Subcutaneous abdominal adipose tissue (tissue), 5 donors: Measurements from ENCODE around the gene ARIH1.
A peak's percentile ranks its signal among the peaks of the same experiment; 100 is the strongest.

Experiments used
- H3K27ac ChIP-seq: one replicate; pipeline ENCODE4 v1.7.0; 2013; ENCODE audit warnings: low read depth, mild to moderate bottlenecking, inconsistent platforms, low read length, moderate library complexity
- H3K27me3 ChIP-seq, 5 donors: one replicate each; pipeline ENCODE4 v1.7.0; 2013; ENCODE audit warnings: low read length in 5 of 5, inconsistent platforms in 1 of 5; ENCODE audit not compliant: control insufficient read depth in 5 of 5, insufficient read depth in 4 of 5
- H3K36me3 ChIP-seq, 5 donors: one replicate each; pipeline ENCODE4 v1.7.0; 2013; ENCODE audit warnings: low read length in 5 of 5; ENCODE audit not compliant: control insufficient read depth in 5 of 5, insufficient read depth in 5 of 5
- H3K4me1 ChIP-seq, 5 donors: one replicate each; pipeline ENCODE4 v1.7.0; 2013; ENCODE audit warnings: low read length in 5 of 5, mild to moderate bottlenecking in 3 of 5, moderate library complexity in 1 of 5; ENCODE audit not compliant: control insufficient read depth in 5 of 5, insufficient read depth in 5 of 5
- H3K4me3 ChIP-seq, 5 donors: one replicate each; pipeline ENCODE4 v1.7.0; 2013; ENCODE audit warnings: low read length in 5 of 5, low read depth in 1 of 5
- H3K9ac ChIP-seq, 5 donors: one replicate each; pipeline ENCODE4 v1.7.0; 2013; ENCODE audit warnings: low read length in 5 of 5, mild to moderate bottlenecking in 4 of 5, moderate library complexity in 3 of 5
- H3K9me3 ChIP-seq, 5 donors: one replicate each; pipeline ENCODE4 v1.7.0; 2013; ENCODE audit warnings: low read length in 5 of 5; ENCODE audit not compliant: control insufficient read depth in 5 of 5
- donor health status: healthy.
- donor health status: healthy.
- donor health status: healthy.
- donor health status: healthy.
- donor health status: healthy.

Gene ARIH1

DNA sequence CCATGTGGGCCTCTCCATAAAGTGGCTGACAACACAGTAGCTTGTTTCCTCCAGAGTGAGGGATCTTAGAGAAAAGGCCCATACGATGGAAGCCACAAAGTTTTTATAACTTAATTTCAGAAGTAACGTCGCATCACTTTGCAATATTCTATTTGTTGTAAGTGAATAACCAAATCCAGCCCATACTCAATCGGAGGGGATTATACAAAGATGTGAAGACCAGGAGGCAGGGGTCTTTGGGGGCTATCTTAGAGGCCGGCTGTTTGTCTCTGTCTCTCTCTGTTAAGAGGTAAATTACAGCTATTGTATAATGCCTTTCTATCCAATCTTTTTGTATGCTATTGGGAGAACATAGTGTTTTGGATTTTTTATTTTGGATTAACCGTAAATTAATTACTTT lies 9.1 kb downstream of the ARIH1 start:
- H3K36me3 ChIP-seq: peaks cover 0 to 6% (median 0%) of the 10 kb centered on the region in 5 donors
- H3K9me3 ChIP-seq: no peaks in the 10 kb centered on the region
- no peaks in the 10 kb centered on the region for H3K27me3 ChIP-seq
- H3K27ac ChIP-seq: no peak overlapping the region
- peaks cover 1 to 44% (median 37%) of the 10 kb centered on the region in 5 donors for H3K4me1 ChIP-seq
- H3K9ac ChIP-seq: peak overlapping the region in 1 of 5 donors; percentile 11
- no peak overlapping the region for H3K4me3 ChIP-seq

DNA sequence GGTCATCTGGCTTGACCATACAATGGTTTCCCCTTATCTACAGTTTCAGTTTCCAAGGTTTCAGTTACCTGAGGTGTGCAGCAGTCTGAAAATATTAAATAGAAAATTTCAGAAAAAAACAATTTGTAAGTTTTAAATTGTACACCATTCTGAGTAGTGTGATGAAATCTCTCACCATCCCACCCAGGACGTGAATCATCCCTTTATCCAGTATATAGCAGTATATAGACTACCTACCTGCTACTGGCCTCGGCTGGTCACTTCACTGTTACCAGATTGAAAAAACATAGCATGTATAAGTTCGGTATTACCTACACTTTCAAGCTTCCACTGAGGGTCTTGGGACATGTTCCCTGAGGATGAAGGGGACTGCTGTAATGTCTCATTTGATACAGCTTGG lies 12.0 kb downstream of the ARIH1 start:
- H3K4me3 ChIP-seq: no peak overlapping the region
- no peaks in the 10 kb centered on the region for H3K9me3 ChIP-seq
- H3K4me1 ChIP-seq: peaks cover 1 to 44% (median 39%) of the 10 kb centered on the region in 5 donors
- no peak overlapping the region for H3K9ac ChIP-seq
- H3K27me3 ChIP-seq: no peaks in the 10 kb centered on the region
- H3K27ac ChIP-seq: no peak overlapping the region
- no peaks in the 10 kb centered on the region for H3K36me3 ChIP-seq

DNA sequence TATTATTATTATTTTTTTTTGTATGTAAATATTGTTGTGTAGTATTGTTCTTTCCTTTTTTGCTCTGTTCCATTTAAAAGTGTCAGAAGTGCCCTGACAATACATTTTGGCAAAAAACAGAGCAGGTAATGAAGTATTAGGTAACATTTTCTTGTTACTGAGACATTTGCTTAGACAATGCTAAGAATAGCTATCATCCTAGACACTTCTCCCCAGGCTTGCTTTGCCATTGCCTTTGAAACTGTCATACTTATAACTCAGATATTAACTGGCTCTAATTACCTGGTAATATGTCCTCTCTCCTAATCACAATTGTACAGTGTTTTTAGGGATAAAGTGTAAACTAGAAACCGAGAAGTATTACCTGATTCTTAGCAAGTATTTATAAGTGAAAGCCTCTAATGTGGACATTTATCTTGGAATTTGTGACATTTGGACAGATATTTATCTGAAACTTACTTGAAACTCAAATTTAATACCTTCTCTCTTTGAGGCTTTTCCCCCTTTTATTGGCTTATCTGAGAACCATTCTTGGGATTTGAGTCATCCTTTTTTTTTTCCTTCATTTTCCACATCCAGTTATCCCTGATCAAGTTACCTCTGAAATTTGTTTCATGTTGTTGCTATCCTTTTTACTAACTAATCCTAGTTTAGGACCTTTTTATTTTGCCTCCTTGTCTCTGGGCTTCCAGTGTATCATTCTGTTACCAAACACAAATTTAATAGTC lies 13.1 kb downstream of the ARIH1 start:
- peaks cover 1 to 41% (median 37%) of the 10 kb centered on the region in 5 donors for H3K4me1 ChIP-seq
- H3K9ac ChIP-seq: no peak overlapping the region
- H3K4me3 ChIP-seq: no peak overlapping the region
- H3K9me3 ChIP-seq: no peaks in the 10 kb centered on the region
- no peak overlapping the region for H3K27ac ChIP-seq
- H3K36me3 ChIP-seq: no peaks in the 10 kb centered on the region
- H3K27me3 ChIP-seq: no peaks in the 10 kb centered on the region

DNA sequence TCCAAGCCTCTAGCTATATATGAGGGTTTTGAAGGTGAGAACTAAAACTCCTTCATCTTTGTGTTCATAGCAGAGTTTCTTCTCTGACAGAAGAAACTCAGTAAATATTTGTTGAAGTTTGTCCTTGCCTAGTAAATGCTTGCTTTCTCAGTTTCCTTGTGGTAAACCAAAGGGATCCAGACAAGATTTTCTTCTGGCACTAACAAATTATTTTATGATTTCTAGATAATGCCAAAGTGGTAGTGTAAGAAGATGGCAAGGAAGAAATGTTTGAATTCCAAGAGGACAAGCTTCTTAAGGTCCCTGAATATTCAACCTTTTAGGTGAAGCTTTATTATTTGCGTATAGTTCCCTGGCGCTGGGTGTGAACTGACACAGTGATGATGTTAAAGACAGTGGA lies 14.4 kb downstream of the ARIH1 start:
- Histone ChIP-seq H3K36me3 (no peaks in the 10 kb centered on the region), H3K9me3 (no peaks in the 10 kb centered on the region), H3K27ac (no peak overlapping the region), H3K9ac (no peak overlapping the region), H3K27me3 (no peaks in the 10 kb centered on the region), H3K4me3 (no peak overlapping the region), H3K4me1 (peaks cover 0 to 43% (median 33%) of the 10 kb centered on the region in 5 donors)

DNA sequence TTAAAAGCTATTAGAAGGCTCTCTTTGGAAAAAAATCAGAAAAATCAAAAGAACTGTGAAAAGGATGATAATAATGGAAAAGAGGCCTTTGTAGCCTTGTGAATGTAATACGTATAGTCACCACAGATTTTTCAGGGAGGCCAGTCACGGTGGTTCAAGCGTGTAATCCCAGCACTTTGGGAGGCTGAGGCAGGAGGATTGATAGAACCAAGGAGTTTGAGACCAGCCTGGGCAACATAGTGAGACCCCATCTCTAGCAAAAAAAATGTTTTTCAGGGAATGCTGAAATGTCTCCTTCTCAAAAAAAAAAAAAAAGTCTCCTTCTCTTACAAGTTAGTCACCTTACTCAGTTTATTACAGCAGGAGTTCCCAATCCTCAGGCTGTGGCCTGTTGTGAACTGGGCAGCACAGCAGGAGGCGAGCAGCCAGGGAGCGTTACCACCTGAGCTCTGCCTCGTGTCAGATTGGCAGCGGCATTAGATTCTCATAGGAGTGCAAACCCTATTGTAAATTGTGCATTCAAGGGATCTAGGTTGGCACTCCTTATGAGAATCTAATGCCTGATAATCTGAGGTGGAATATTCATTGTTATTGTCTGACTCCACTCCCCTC lies 15.9 kb downstream of the ARIH1 start:
- Histone ChIP-seq H3K4me3 (no peak overlapping the region), H3K9me3 (no peaks in the 10 kb centered on the region), H3K9ac (no peak overlapping the region), H3K27me3 (no peaks in the 10 kb centered on the region), H3K27ac (no peak overlapping the region), H3K36me3 (no peaks in the 10 kb centered on the region), H3K4me1 (peaks cover 0 to 51% (median 42%) of the 10 kb centered on the region in 5 donors)

DNA sequence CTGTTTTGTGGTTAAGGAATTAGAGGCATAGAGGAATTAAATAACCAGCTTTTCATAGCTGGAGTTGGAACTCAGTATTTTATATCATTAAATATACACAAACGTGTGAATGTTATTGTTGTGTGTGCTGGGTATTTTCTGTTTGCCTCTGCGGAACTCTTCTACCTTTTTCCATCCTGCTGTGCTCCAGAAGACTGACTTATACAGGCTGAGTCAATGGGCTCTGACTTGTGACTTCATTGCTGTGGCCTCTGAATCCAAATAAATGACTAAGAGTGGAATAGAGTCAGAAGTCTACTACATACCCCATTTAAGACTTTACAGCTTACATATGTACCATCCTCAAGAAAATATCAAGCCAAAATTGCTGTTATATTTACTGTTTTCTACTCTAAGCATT lies 17.6 kb downstream of the ARIH1 start:
- no peaks in the 10 kb centered on the region for H3K9me3 ChIP-seq
- H3K4me1 ChIP-seq: peaks cover 0 to 62% (median 50%) of the 10 kb centered on the region in 5 donors
- no peaks in the 10 kb centered on the region for H3K27me3 ChIP-seq
- no peak overlapping the region for H3K9ac ChIP-seq
- H3K4me3 ChIP-seq: no peak overlapping the region
- H3K27ac ChIP-seq: no peak overlapping the region
- H3K36me3 ChIP-seq: no peaks in the 10 kb centered on the region

DNA sequence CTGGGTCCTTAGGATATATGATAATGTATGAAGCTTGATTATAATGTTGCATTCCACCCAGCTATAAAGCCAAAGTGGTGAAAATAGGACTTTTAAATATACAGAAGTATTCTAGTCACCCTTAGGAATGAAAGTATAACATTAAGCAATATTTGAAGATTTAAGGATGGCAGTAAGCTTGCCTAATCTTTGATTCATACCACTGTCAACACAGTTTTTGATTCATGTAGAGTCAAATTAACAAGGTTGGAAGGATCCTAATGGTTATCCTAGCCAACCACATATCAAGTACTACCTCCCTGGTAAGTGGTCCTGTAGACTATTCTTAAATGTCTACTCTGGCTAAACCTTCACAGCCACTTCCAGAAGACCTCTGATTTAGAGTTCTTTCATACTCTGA lies 18.6 kb downstream of the ARIH1 start:
- Histone ChIP-seq H3K36me3 (no peaks in the 10 kb centered on the region), H3K4me1 (peaks cover 0 to 62% (median 48%) of the 10 kb centered on the region in 5 donors)

DNA sequence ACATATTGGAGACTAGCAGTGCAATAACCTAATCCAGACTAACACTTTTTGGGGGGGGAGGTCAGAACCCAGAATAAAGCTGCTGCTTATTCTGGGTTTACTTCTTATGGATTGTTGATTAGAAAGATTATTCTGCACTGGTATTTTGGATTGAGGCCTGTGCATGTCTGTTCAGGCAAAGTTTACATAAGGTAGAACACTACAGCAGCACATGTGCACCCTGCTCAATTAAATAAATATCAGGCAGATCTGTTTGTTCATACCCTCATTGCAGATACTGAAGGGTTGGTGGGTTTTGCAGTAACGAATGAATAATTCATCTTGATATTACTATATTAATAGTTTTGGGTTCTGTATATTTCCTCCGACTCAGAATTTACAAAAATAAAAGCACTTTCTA lies 19.1 kb downstream of the ARIH1 start:
- H3K27me3 ChIP-seq: no peaks in the 10 kb centered on the region
- peaks cover 0 to 61% (median 45%) of the 10 kb centered on the region in 5 donors for H3K4me1 ChIP-seq
- no peak overlapping the region for H3K9ac ChIP-seq

More for the DNA sequence above, 18.6 kb downstream of the ARIH1 start:
- no peaks in the 10 kb centered on the region for H3K27me3 ChIP-seq
- no peak overlapping the region for H3K4me3 ChIP-seq
- no peak overlapping the region for H3K27ac ChIP-seq
- H3K9ac ChIP-seq: no peak overlapping the region
- H3K9me3 ChIP-seq: no peaks in the 10 kb centered on the region

DNA sequence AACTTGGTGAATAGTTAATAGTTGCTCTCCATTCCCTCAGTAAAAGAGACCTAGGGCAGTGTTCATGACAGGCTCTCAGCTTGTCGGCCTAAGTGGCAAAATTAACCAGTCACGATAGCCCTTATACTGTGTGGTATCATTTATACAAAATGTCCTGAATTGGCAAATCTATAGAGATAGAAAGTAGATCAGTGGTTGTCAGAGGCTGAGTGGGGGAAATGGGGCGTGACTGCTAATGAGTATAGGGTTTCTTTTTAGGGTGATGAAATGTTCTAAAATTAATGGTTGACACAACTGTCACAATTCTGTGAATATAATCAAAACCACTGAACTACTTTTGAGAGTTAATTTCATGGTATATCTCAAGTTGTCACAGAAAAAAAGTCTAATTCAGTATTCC lies 20.9 kb downstream of the ARIH1 start:
- Histone ChIP-seq H3K4me1 (peaks cover 0 to 46% (median 32%) of the 10 kb centered on the region in 5 donors), H3K9ac (no peak overlapping the region), H3K27me3 (no peaks in the 10 kb centered on the region), H3K27ac (no peak overlapping the region), H3K36me3 (peaks cover 0 to 6% (median 4%) of the 10 kb centered on the region in 5 donors), H3K9me3 (no peaks in the 10 kb centered on the region), H3K4me3 (no peak overlapping the region)

More for the DNA sequence above, 19.1 kb downstream of the ARIH1 start:
- Histone ChIP-seq H3K4me3 (no peak overlapping the region), H3K36me3 (no peaks in the 10 kb centered on the region), H3K9me3 (no peaks in the 10 kb centered on the region), H3K27ac (no peak overlapping the region)

DNA sequence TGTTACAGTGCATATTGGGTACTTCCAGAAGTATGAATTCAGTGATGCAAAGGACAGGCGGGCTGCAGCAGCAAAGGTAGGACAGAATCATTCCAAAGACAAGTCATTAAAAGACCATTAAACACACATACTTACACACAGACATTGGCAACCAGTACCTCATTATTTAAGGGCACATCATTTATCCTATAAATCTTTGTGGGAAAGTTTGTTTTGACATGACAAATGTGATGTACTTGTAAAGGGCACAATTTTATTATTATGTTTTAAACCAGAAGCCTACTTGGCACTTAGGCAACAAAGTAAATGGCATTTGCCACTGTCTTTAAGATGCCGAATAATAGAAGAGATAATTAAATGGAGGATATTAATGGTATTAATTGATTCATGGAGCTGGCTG lies 22.7 kb downstream of the ARIH1 start:
- Histone ChIP-seq H3K36me3 (peaks cover 0 to 6% (median 4%) of the 10 kb centered on the region in 5 donors), H3K4me1 (peaks cover 0 to 38% (median 30%) of the 10 kb centered on the region in 5 donors), H3K9me3 (no peaks in the 10 kb centered on the region), H3K27me3 (no peaks in the 10 kb centered on the region), H3K9ac (no peak overlapping the region), H3K27ac (no peak overlapping the region), H3K4me3 (no peak overlapping the region)
